GM10847 (cell line): ENCODE data around the gene C2.

Source experiments
- POLR2A ChIP-seq: IDR thresholded peaks from 2 replicates; pipeline ENCODE4 v1.6.1; 2011; ENCODE audit not compliant: insufficient read length; ENCODE audit errors: extremely low read depth

C2 gene

GRCh38 chr6:31892821-31893220 is 34.7 kb upstream of the C2 start:
- TF ChIP-seq POLR2A, result no peak

DNA sequence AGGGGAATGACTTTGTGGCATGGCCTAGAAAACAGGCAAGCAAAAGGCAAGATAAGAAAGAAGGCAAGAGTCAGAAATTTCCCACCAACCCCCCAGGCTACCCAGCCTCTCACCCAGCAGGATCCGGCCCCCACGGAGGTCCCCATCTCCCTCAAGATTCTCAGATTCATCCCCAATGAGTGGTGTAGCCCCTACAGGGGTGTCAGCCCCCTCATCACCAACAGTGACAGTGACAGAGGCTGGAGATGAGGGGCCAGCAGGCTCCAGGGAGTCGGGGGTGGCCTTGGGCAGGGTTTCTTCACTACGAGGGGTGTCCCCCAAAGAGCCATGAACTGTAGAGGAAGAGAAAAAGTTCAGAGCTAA is 31.0 kb upstream of the C2 start:
- no peak for TF ChIP-seq POLR2A

GRCh38 chr6:31896856-31897611 is 30.5 kb upstream of the C2 start:
- TF ChIP-seq POLR2A, result no peak

- peak; percentile 59 for TF ChIP-seq POLR2A
Observed at GRCh38 chr6:31897612-31898382, 29.7 kb upstream of the C2 start, which contains the start of gene EHMT2. Gene EHMT2, minus strand, starts transcription at chr6:31897698. Its CDS starts 21 bp downstream, at chr6:31897677.

- no peak for TF ChIP-seq POLR2A
Observed at GRCh38 chr6:31898383-31899011, 29.0 kb upstream of the C2 start.

- no peak for TF ChIP-seq POLR2A
Observed at GRCh38 chr6:31899215-31899614, 28.3 kb upstream of the C2 start.

DNA sequence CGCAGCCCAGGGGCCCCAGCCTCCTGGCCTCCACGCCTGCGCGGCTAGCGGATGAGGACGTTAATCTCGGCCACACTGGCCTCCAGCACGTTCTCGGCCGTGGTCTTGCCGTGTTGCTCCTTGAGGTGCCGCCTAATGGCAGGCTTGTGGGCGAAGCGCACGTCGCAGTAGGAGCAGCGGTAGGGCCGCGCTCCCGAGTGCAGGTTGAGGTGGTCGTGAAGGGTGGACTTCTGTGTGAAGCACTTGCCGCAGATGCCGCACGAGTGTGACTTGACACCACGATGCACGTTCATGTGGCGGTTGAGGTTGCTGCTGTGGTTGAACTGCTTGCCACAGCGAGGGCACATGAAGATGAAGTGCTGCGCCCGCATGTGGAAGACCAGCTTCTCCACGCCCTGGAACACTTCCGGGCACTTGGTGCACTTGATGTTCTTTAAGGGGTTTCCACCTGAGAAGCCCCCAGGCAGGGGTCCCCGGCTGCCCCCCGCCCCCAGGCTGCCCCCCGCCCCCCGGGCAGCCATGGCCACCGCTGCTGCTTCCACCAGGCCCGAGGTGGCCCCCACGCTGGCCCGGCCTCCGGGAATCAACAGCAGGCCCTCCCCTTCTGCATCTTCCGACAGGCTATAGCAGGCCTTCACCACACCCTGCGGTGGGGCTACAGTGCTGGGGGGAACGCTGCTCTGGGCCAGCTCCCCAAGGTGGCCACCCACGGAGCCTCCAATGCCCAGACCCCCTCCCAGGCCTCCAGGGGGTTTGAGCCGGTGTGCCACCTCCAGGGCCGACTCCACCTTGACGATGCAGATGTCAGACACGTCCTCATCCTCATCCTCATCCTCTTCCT is 27.4 kb upstream of the C2 start:
- TF ChIP-seq POLR2A, result no peak

- no peak for TF ChIP-seq POLR2A
Observed at GRCh38 chr6:31900917-31901414, 26.6 kb upstream of the C2 start.

DNA sequence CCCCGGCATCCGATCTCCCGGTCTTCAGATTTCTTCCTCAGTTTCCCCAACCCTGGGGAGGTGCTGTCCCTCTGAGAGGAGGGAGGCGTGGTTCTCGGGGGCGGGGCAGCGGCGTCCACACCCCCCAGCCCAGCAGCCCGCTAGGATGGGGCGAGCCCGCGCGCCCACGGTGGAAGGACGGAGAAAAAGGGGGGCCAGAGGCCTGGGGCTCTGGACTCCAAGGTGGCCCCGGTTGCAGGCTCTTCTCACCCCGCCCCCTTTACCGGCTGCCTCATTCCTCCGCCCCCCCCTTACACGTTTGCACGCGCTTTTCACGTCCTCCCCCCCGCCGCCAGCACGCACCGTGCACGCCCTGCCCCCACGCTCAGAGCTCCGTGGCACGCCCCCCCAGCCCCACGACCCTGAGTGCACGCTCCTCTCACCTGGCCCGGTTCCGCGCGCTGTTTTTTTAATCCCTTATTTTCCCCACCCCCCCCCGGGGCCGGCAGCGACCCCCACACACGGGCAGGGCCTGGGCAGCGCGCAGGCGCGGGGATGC is 26.0 kb upstream of the C2 start:
- no peak for TF ChIP-seq POLR2A

GRCh38 chr6:31901953-31902643 is 25.4 kb upstream of the C2 start, which contains the start of gene ZBTB12:
Gene ZBTB12, minus strand, starts transcription at chr6:31902086. Its CDS starts 781 bp downstream, at chr6:31901305.
- TF ChIP-seq POLR2A, result peak; percentile 30

- TF ChIP-seq POLR2A, result no peak
Observed at GRCh38 chr6:31903957-31904356, 23.6 kb upstream of the C2 start.

DNA sequence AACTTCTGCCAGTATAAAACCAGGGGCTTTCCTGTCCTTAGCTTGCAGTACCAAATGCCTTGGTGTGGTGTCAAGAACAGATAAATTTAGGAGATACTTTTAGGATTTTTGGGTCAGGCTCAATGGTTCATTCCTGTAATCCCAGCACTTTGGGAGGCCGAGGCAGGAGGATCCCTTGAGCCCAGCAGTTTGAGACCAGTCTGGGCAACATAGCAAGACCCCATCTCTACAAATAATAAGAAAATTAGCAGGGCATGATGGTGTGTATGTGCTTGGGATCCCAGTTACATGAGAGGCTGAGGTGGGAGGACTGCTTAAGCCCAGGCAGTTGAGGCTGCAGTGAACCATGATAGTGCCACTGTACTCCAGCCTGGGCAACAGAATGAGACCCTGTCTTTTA is 22.5 kb upstream of the C2 start:
- TF ChIP-seq POLR2A, result no peak

GRCh38 chr6:31906122-31906521 is 21.4 kb upstream of the C2 start:
- no peak for TF ChIP-seq POLR2A
